AG09309 (cell line): Measurements from ENCODE around the gene SLC25A51.

Experiments
- DNase-seq: peaks from one replicate; pipeline ENCODE4 v3.0.0-alpha.2; 2010; ENCODE audit warnings: low read depth
- H3K4me3 ChIP-seq: 2 replicates; pipeline ENCODE4 v1.5.1; 2011; ENCODE audit warnings: mild to moderate bottlenecking, low read depth, low read length, moderate library complexity; ENCODE audit not compliant: control insufficient read depth
- CTCF ChIP-seq: IDR thresholded peaks from 2 replicates; pipeline ENCODE4 v1.5.1; 2011; ENCODE audit warnings: mild to moderate bottlenecking, low read depth, low read length, inconsistent platforms; ENCODE audit not compliant: insufficient read depth, control insufficient read depth; ENCODE audit errors: missing control alignments

The SLC25A51 gene

DNA sequence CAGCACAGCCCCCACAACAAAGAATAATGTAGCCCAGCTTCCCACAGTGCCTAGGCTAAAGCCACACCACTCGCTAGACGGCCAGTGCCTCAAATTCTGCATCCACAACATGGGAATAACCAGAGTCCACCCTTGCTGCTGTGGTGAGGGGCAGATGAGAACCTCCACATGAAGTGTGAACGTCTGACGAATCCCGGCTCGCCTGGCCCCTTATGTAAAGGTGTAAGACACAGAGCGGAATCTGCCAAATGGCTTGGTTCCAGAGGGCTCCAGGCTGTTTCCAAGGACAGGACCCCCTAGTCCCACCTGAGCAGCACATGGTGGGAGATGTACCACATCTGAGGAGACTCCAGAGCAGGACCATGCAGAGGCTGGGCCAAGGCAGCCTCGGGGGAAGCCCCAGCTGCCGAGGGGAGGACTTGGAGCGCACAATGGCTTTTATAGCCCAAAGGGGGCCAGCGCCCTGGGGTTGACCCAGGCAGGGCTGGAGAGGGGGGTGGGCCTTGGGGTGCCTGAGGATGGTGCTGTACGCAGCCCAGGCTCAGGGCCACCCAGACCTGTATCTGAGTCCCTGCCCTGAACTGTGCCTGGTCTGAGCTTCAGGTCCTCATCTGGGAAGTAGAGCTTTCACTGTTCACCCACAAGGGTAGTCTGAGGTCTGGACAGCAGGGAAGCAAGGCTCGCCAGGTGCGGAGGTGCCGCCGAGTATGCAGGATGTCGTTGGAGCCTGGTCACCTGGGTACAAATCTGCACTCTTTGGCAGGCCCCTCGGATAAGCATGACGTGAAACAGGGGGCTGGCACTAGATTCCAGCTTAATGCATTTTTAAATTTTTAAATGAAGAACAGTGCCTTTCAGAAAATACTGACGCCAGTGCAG lies 24.9 kb upstream of the SLC25A51 start:
- H3K4me3 ChIP-seq, result no peak overlapping the region
- TF ChIP-seq CTCF, result no peak

GRCh38 chr9:37927601-37928551 lies 23.9 kb upstream of the SLC25A51 start:
- no peak for TF ChIP-seq CTCF
- no peak overlapping the region for H3K4me3 ChIP-seq
- DNase-seq, result no peak

More for the DNA sequence above, 24.9 kb upstream of the SLC25A51 start:
- no peak for DNase-seq

DNA sequence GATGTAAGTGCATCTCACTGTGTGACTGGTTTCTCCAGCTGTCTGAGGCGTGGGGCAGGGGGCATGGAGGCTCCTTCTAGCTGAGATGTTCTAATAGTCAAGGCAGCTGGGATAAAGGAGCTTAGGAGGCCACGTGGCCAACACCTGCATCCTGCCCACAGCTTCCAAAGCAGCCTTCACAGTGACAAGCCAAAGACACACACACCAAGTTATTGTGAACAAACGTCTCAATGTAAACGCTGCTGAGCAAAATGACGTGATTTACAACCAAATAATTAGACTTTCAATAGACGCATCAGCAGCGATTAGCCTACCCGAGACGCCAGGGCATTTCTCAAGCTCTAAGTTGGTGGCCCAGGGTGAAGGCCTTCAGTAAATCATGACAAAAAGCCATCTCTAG lies 23.2 kb upstream of the SLC25A51 start:
- no peak overlapping the region for H3K4me3 ChIP-seq
- TF ChIP-seq CTCF, result no peak
- DNase-seq, result no peak

- no peak for TF ChIP-seq CTCF
- no peak overlapping the region for H3K4me3 ChIP-seq
- DNase-seq, result no peak
These were observed 22.8 kb upstream of the SLC25A51 start for GRCh38 chr9:37926737-37927118.

DNA sequence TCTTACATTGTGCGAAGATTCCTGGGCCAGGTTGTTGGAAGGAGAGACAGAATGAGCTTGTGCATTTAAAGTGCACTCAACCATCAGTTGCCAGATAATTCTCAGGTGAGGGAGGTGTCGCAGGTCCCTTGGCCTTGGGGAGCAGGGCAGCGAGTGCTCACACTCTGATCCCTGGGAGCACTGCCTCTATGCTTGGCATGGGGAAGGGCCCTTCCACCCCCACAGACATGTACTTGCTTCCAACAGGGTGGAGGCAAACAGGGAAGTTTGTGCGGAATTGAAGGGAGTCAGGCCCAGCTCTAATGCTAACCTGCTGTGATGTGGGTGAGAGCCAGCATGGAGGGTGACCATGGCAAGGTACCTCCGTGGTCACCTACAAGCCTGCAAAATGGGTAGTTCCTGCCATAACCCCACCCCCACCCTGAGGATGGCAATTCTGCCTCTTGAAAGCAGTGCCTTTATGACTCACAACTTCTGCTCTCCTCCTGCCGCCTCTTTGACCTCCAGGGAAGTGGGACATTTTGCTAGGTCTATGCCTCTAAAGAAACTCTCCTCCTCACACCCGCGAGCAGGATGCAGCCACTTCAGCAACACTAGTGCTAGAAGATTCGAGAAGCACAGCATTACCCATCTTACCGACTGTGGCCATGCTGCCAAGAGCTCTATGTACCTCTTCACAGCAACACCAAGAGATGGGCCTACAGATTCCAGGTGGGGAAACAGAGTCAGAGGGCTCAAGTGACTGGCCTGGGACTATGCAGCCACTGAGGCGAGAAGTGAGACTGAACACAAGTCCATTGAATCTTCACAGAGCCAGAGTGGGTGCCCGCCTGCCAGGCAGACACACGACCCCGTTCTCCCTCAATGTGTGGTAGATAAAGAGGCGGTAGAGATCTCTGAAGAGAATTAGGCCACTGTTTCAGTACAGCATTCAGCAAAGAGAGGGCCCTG lies 22.1 kb upstream of the SLC25A51 start:
- DNase-seq, result no peak
- no peak overlapping the region for H3K4me3 ChIP-seq
- no peak for TF ChIP-seq CTCF

GRCh38 chr9:37925006-37925405 lies 21.1 kb upstream of the SLC25A51 start:
- no peak for TF ChIP-seq CTCF
- DNase-seq, result no peak
- H3K4me3 ChIP-seq, result no peak overlapping the region
